Chondrocyte (in vitro differentiated cells): ENCODE results near the gene C14orf180. TPM values are rescaled to one million over a fixed set of nuclear protein-coding genes. Genes with fewer than 3 reads are reported as not detected.

ENCODE experiments used
- DNase-seq: peaks from one replicate; pipeline ENCODE4 v3.0.0; 2021; ENCODE audit warnings: mixed read lengths, low spot score
- H3K27ac Mint-ChIP-seq: one replicate; pipeline ENCODE4 v1.8.0; 2021; ENCODE audit warnings: mild to moderate bottlenecking, moderate library complexity, mixed read lengths; ENCODE audit not compliant: unreplicated experiment
- H3K27me3 Mint-ChIP-seq: 2 replicates; pipeline ENCODE4 v1.8.0; 2021; ENCODE audit warnings: low read depth, mixed read lengths
- H3K36me3 Mint-ChIP-seq: 2 replicates; pipeline ENCODE4 v1.8.0; 2021; ENCODE audit warnings: low read depth, mixed read lengths
- H3K4me1 Mint-ChIP-seq: 2 replicates; pipeline ENCODE4 v1.8.0; 2021; ENCODE audit warnings: low read depth, mild to moderate bottlenecking, mixed read lengths
- H3K4me3 Mint-ChIP-seq: one replicate; pipeline ENCODE4 v1.8.0; 2021; ENCODE audit warnings: mild to moderate bottlenecking, moderate library complexity, mixed read lengths; ENCODE audit not compliant: unreplicated experiment
- H3K9me3 Mint-ChIP-seq: 2 replicates; pipeline ENCODE4 v1.8.0; 2021; ENCODE audit warnings: low read depth, mixed read lengths
- CTCF ChIP-seq: fragments of 200-600 bp; sonication (generic); IDR thresholded peaks from 2 replicates; pipeline ENCODE4 v1.5.0; 2021; ENCODE audit warnings: antibody characterized with exemption, mild to moderate bottlenecking, moderate library complexity
- total RNA-seq: library from RNA; stranded (reverse); gene quantifications from 3 replicates; pipeline ENCODE4 v1.2.1, GENCODE V29; 2021

Gene C14orf180
- total RNA-seq, 1 donor from 2014 or later: not detected

DNA sequence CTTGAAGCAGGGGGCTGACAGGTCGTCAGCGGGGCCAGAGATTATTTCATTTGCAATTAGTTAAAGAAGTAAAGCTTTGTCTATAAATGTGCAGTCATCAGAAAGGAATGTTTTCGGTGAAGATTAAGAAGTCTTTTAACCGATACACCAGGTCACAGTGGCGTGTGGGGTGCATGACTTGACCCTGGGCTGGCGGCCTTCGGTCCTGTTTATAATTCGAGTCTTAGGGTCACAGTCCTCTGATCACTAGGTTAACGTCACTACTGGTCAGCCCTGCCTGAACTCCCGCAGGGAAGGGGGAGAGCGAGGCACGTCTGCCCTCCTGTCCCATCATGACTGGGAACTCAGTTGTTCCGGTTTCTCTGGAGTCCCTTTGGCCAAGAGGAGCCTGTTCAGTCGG lies 5.0 kb upstream of the C14orf180 start:
- no peak overlapping the region for H3K4me3 Mint-ChIP-seq
- H3K27ac Mint-ChIP-seq: no peak overlapping the region
- no peaks in the 10 kb centered on the region for H3K9me3 Mint-ChIP-seq
- TF ChIP-seq CTCF: no peak
- no peaks in the 10 kb centered on the region for H3K36me3 Mint-ChIP-seq
- H3K27me3 Mint-ChIP-seq: peaks cover 13% of the 10 kb centered on the region
- H3K4me1 Mint-ChIP-seq: no peaks in the 10 kb centered on the region
- no peak for DNase-seq

GRCh38 chr14:104574978-104575583 lies 4.5 kb upstream of the C14orf180 start:
- Mint-ChIP-seq H3K4me1 (no peaks in the 10 kb centered on the region), H3K27me3 (peaks cover 12% of the 10 kb centered on the region), H3K27ac (no peak overlapping the region), H3K9me3 (no peaks in the 10 kb centered on the region), H3K4me3 (no peak overlapping the region), H3K36me3 (no peaks in the 10 kb centered on the region)
- no peak for TF ChIP-seq CTCF
- DNase-seq: no peak

DNA sequence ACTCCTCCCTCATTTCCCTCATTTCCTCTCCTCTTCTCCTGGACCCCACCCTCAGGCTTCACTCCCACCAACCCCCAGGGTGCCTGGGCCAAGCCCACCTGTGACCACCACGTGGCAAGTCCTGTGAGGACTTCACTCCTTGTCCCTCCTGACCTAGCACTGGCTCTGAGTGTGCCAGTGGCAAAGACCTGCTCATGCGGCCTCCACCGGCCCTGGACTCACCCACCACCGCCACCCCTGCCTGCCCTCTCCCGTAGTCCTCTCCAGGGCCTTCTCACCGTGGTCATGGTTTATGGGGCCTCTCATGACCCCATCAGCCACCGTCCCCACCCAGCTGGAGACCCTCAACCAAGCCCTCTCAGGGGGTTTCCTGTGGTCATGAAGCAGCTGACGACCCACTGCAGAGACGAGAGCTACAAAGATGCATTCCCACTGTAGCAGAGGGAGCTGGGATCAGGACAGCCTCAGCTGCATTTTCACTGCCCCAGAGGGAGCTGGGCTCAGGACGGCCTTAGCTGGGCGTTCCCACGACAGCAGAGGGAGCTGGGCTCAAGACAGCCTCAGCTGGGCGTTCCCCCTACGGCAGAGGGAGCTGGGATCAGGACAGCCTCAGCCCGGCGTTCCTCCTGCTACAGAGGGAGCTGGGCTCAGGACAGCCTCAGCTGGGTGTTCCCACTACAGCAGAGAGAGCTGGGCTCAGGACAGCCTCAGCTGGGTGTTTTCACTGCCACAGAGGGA lies 3.2 kb upstream of the C14orf180 start:
- no peaks in the 10 kb centered on the region for H3K9me3 Mint-ChIP-seq
- no peaks in the 10 kb centered on the region for H3K36me3 Mint-ChIP-seq
- no peak for TF ChIP-seq CTCF
- H3K27me3 Mint-ChIP-seq: peaks cover 8% of the 10 kb centered on the region
- no peaks in the 10 kb centered on the region for H3K4me1 Mint-ChIP-seq
- H3K27ac Mint-ChIP-seq: no peak overlapping the region
- no peak for DNase-seq
- H3K4me3 Mint-ChIP-seq: no peak overlapping the region

GRCh38 chr14:104576970-104577332 lies 2.6 kb upstream of the C14orf180 start:
- Mint-ChIP-seq H3K27ac (no peak overlapping the region), H3K27me3 (peaks cover 8% of the 10 kb centered on the region), H3K4me1 (no peaks in the 10 kb centered on the region), H3K36me3 (no peaks in the 10 kb centered on the region), H3K9me3 (no peaks in the 10 kb centered on the region), H3K4me3 (no peak overlapping the region)
- no peak for TF ChIP-seq CTCF
- no peak for DNase-seq

GRCh38 chr14:104577426-104577825 lies 2.1 kb upstream of the C14orf180 start:
- no peak overlapping the region for H3K27ac Mint-ChIP-seq
- H3K9me3 Mint-ChIP-seq: no peaks in the 10 kb centered on the region
- DNase-seq: no peak
- no peaks in the 10 kb centered on the region for H3K36me3 Mint-ChIP-seq
- H3K4me3 Mint-ChIP-seq: no peak overlapping the region
- peaks cover 8% of the 10 kb centered on the region for H3K27me3 Mint-ChIP-seq
- H3K4me1 Mint-ChIP-seq: no peaks in the 10 kb centered on the region
- no peak for TF ChIP-seq CTCF
